ENCODE measurements around the gene WFS1.

Gene WFS1

DNA sequence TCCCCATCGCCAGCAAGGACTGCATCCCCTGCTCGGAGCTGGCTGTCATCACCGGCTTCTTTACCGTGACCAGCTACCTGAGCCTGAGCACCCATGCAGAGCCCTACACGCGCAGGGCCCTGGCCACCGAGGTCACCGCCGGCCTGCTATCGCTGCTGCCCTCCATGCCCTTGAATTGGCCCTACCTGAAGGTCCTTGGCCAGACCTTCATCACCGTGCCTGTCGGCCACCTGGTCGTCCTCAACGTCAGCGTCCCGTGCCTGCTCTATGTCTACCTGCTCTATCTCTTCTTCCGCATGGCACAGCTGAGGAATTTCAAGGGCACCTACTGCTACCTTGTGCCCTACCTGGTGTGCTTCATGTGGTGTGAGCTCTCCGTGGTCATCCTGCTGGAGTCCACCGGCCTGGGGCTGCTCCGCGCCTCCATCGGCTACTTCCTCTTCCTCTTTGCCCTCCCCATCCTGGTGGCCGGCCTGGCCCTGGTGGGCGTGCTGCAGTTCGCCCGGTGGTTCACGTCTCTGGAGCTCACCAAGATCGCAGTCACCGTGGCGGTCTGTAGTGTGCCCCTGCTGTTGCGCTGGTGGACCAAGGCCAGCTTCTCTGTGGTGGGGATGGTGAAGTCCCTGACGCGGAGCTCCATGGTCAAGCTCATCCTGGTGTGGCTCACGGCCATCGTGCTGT lies 31.5 kb downstream of the WFS1 start:
- Histone ChIP-seq H3K4me3 (ENCODE audit: low read depth, low read length) (no peak overlapping the region), H3K4me1 (no peaks in the 10 kb centered on the region), H3K36me3 (peaks cover 33% of the 10 kb centered on the region), H3K9me3 (no peaks in the 10 kb centered on the region), H3K27me3 (no peaks in the 10 kb centered on the region)
- DNase-seq = no peak
- TF ChIP-seq, protein P1, sequence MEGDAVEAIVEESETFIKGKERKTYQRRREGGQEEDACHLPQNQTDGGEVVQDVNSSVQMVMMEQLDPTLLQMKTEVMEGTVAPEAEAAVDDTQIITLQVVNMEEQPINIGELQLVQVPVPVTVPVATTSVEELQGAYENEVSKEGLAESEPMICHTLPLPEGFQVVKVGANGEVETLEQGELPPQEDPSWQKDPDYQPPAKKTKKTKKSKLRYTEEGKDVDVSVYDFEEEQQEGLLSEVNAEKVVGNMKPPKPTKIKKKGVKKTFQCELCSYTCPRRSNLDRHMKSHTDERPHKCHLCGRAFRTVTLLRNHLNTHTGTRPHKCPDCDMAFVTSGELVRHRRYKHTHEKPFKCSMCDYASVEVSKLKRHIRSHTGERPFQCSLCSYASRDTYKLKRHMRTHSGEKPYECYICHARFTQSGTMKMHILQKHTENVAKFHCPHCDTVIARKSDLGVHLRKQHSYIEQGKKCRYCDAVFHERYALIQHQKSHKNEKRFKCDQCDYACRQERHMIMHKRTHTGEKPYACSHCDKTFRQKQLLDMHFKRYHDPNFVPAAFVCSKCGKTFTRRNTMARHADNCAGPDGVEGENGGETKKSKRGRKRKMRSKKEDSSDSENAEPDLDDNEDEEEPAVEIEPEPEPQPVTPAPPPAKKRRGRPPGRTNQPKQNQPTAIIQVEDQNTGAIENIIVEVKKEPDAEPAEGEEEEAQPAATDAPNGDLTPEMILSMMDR (IDR thresholded peaks at IDR 0.05; ENCODE audit: low read depth, low read length) = no peak

DNA sequence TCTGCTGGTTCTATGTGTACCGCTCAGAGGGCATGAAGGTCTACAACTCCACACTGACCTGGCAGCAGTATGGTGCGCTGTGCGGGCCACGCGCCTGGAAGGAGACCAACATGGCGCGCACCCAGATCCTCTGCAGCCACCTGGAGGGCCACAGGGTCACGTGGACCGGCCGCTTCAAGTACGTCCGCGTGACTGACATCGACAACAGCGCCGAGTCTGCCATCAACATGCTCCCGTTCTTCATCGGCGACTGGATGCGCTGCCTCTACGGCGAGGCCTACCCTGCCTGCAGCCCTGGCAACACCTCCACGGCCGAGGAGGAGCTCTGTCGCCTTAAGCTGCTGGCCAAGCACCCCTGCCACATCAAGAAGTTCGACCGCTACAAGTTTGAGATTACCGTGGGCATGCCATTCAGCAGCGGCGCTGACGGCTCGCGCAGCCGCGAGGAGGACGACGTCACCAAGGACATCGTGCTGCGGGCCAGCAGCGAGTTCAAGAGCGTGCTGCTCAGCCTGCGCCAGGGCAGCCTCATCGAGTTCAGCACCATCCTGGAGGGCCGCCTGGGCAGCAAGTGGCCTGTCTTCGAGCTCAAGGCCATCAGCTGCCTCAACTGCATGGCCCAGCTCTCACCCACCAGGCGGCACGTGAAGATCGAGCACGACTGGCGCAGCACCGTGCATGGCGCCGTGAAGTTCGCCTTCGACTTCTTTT lies 32.2 kb downstream of the WFS1 start:
- Histone ChIP-seq H3K4me1 (no peaks in the 10 kb centered on the region), H3K4me3 (ENCODE audit: low read depth, low read length) (no peak overlapping the region), H3K36me3 (peaks cover 32% of the 10 kb centered on the region), H3K27me3 (no peaks in the 10 kb centered on the region), H3K9me3 (no peaks in the 10 kb centered on the region)
- TF ChIP-seq, protein P1 (IDR thresholded peaks at IDR 0.05; ENCODE audit: low read depth, low read length) = no peak
- DNase-seq = no peak

DNA sequence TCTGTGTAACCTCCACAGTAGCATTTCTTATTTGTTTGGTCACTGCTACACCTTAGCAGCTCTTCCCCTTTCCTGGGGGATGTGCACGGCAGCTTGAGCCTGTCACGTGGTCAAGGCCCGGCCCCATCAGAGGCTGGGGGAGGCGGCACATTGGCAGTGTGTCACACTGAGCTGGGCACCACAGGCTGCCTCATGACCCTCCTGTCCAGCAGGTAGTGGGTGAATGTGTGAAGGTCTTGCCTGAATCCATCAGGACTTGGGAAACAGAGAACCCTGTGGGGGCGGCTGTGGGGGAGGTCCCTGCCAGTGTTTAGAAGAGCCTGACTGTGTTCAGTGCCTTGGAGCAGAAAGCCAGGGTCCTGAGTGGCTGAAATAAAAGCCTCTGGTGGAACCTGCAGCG lies 33.2 kb downstream of the WFS1 start:
- H3K36me3 ChIP-seq = peaks cover 32% of the 10 kb centered on the region

DNA sequence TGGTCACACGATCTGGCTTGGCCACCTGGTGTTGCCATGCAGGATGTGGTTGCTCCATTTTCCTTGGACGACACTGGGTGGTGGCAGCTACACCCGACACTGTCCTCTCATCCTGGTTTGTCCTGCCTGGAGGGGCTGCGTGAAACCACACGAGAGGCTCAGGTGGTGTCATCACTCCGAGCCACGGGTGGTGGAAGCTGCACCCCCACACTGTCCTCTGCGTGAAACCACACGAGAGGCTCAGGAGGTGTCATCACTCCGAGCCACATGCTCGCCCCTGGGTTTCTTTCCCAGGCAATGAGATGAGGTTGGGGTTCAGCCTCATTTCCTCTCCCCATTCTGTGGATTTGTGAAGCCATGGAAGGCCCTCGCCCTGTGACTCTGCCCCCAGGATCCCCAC lies 34.3 kb downstream of the WFS1 start:
- TF ChIP-seq, protein P1 (IDR thresholded peaks at IDR 0.05; ENCODE audit: low read depth, low read length) = no peak
- no peaks in the 10 kb centered on the region for H3K27me3 ChIP-seq
- no peaks in the 10 kb centered on the region for H3K4me1 ChIP-seq
- DNase-seq = no peak
- H3K4me3 ChIP-seq (ENCODE audit: low read depth, low read length) = no peak overlapping the region
- peaks cover 29% of the 10 kb centered on the region for H3K36me3 ChIP-seq
- no peaks in the 10 kb centered on the region for H3K9me3 ChIP-seq

More for the DNA sequence above, 33.2 kb downstream of the WFS1 start:
- DNase-seq = no peak
- H3K9me3 ChIP-seq = no peaks in the 10 kb centered on the region
- TF ChIP-seq, protein P1 (IDR thresholded peaks at IDR 0.05; ENCODE audit: low read depth, low read length) = no peak
- no peak overlapping the region for H3K4me3 ChIP-seq (ENCODE audit: low read depth, low read length)
- no peaks in the 10 kb centered on the region for H3K4me1 ChIP-seq
- no peaks in the 10 kb centered on the region for H3K27me3 ChIP-seq

DNA sequence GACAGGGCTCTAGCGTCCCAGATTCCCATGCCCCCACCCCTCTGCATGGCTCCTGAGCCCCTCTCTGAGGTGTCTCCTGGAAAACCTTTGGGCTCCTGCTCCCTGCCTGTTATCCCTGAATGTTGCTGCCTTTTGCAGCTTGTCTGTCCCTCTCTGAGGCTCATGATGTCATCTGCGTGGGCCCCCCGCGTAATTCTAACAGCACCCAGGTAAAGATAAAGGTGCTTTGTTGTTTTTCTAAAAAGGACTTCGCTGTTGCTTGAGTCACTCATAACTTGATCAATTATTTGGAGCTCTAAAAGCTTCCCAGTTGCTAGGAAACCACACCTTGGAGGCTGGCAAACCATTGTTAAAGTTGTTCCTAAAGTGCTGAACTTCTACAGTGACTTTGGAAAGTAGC lies 36.6 kb downstream of the WFS1 start:
- TF ChIP-seq, protein P1 (IDR thresholded peaks at IDR 0.05; ENCODE audit: low read depth, low read length) = no peak
- Histone ChIP-seq H3K9me3 (no peaks in the 10 kb centered on the region), H3K4me1 (no peaks in the 10 kb centered on the region), H3K4me3 (ENCODE audit: low read depth, low read length) (no peak overlapping the region), H3K36me3 (peaks cover 20% of the 10 kb centered on the region), H3K27me3 (no peaks in the 10 kb centered on the region)
- DNase-seq = no peak

DNA sequence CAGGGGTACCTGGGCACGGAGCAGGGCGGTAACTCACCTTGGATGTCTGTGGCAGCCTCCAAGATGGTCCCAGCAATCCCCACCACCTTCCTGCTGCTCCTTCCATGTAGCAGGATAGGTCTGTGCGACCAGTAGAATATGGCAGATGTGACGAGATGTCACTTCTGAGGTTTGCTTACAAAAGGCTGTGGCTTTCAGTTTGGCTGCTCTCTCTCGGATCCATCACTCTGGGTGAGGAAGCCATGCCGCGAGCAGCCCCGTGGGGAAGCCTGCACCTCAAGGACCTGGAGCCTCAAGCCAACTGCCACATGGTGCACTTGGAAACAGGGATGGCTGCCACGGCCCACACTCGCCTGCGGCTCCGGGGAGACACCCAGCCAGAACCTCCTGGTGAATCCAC lies 37.6 kb downstream of the WFS1 start:
- TF ChIP-seq, protein P1 (IDR thresholded peaks at IDR 0.05; ENCODE audit: low read depth, low read length) = no peak
- Histone ChIP-seq H3K4me1 (no peaks in the 10 kb centered on the region), H3K27me3 (no peaks in the 10 kb centered on the region), H3K9me3 (no peaks in the 10 kb centered on the region), H3K36me3 (peaks cover 11% of the 10 kb centered on the region), H3K4me3 (ENCODE audit: low read depth, low read length) (no peak overlapping the region)
- DNase-seq = no peak

All from BE2C (cell line).